Liver (tissue), 9 donors: ENCODE measurements around the gene BDKRB2. TPM values are rescaled to one million over a fixed set of nuclear protein-coding genes. Genes with fewer than 3 reads are reported as not detected.

Experiments
- DNase-seq: peaks from one replicate; pipeline ENCODE4 v3.0.0-alpha.2; 2017; ENCODE audit warnings: low spot score
- H3K27ac ChIP-seq, 2 donors: one replicate each; pipeline ENCODE4 v1.7.0; 2013; ENCODE audit warnings: inconsistent platforms in 2 of 2, low read length in 2 of 2, control low read depth in 1 of 2, low read depth in 1 of 2, mild to moderate bottlenecking in 1 of 2
- H3K27me3 ChIP-seq, 4 donors: one replicate each; pipeline versions ENCODE4 v1.6.1 to v1.7.0; 2013; ENCODE audit warnings: low read length in 3 of 4, inconsistent platforms in 1 of 4, mild to moderate bottlenecking in 1 of 4, moderate library complexity in 1 of 4; ENCODE audit not compliant: control insufficient read depth in 4 of 4, insufficient read depth in 4 of 4
- H3K36me3 ChIP-seq, 4 donors: one replicate each; pipeline versions ENCODE4 v1.6.1 to v1.7.0; 2013; ENCODE audit warnings: low read length in 3 of 4, mild to moderate bottlenecking in 3 of 4, low read depth in 1 of 4, moderate library complexity in 1 of 4; ENCODE audit not compliant: control insufficient read depth in 4 of 4, insufficient read depth in 3 of 4
- H3K4me1 ChIP-seq, 4 donors: one replicate each; pipeline versions ENCODE4 v1.6.1 to v1.7.0; 2013; ENCODE audit warnings: low read length in 3 of 4, mild to moderate bottlenecking in 3 of 4, moderate library complexity in 1 of 4; ENCODE audit not compliant: control insufficient read depth in 4 of 4, insufficient read depth in 4 of 4
- H3K4me3 ChIP-seq, 3 donors: one replicate each; pipeline versions ENCODE4 v1.6.1 to v1.7.0; 2013; ENCODE audit warnings: low read length in 3 of 3, control low read depth in 1 of 3, low read depth in 1 of 3, mild to moderate bottlenecking in 1 of 3
- H3K9ac ChIP-seq, 2 donors: one replicate each; pipeline ENCODE4 v1.7.0; 2013; ENCODE audit warnings: low read length in 2 of 2, mild to moderate bottlenecking in 2 of 2, moderate library complexity in 2 of 2, control low read depth in 1 of 2, low read depth in 1 of 2
- H3K9me3 ChIP-seq, 4 donors: one replicate each; pipeline versions ENCODE4 v1.6.1 to v1.7.0; 2013; ENCODE audit warnings: low read length in 3 of 4; ENCODE audit not compliant: control insufficient read depth in 4 of 4
- EGR1 ChIP-seq, 2 donors: IDR thresholded peaks; 2 replicates each; pipeline ENCODE4 v1.6.1; 2016 to 2018; ENCODE audit warnings: antibody characterized with exemption in 2 of 2, low read depth in 2 of 2
- FOXA1 ChIP-seq: IDR thresholded peaks from 2 replicates; pipeline ENCODE4 v1.6.1; 2016; ENCODE audit warnings: antibody characterized with exemption
- FOXA2 ChIP-seq: IDR thresholded peaks from 2 replicates; pipeline ENCODE4 v1.6.1; 2016; ENCODE audit warnings: antibody characterized with exemption
- GABPA ChIP-seq, 2 donors: IDR thresholded peaks in 1 of 2; conservative IDR thresholded peaks in 1 of 2; 2 replicates each; pipeline ENCODE4 v1.6.1; 2016; ENCODE audit warnings: antibody characterized with exemption in 2 of 2, mild to moderate bottlenecking in 1 of 2, moderate library complexity in 1 of 2
- HNF4A ChIP-seq, 2 donors: conservative IDR thresholded peaks; 2 replicates each; pipeline ENCODE4 v1.6.1; 2016; ENCODE audit warnings: antibody characterized with exemption in 2 of 2, mild to moderate bottlenecking in 2 of 2
- HNF4G ChIP-seq: IDR thresholded peaks from 2 replicates; pipeline ENCODE4 v1.6.1; 2016; ENCODE audit warnings: antibody characterized with exemption
- JUND ChIP-seq, 2 donors: IDR thresholded peaks; 2 replicates each; pipeline ENCODE4 v1.6.1; 2016; ENCODE audit warnings: antibody characterized with exemption in 2 of 2
- MAX ChIP-seq: IDR thresholded peaks from 2 replicates; pipeline ENCODE4 v1.6.1; 2016; ENCODE audit warnings: antibody characterized with exemption
- NR2F2 ChIP-seq: IDR thresholded peaks from 2 replicates; pipeline ENCODE4 v1.6.1; 2016; ENCODE audit warnings: antibody characterized with exemption
- RAD21 ChIP-seq, 2 donors: IDR thresholded peaks; 2 replicates each; pipeline ENCODE4 v1.6.1; 2016; ENCODE audit warnings: antibody characterized with exemption in 2 of 2, mild to moderate bottlenecking in 2 of 2
- REST ChIP-seq: IDR thresholded peaks from 2 replicates; pipeline ENCODE4 v1.6.1; 2016; ENCODE audit warnings: antibody characterized with exemption, mild to moderate bottlenecking
- RXRA ChIP-seq, 2 donors: IDR thresholded peaks; 2 replicates each; pipeline ENCODE4 v1.6.1; 2017 to 2018; ENCODE audit warnings: antibody characterized with exemption in 2 of 2, mild to moderate bottlenecking in 1 of 2
- TAF1 ChIP-seq: conservative IDR thresholded peaks from 2 replicates; pipeline ENCODE4 v1.6.1; 2016; ENCODE audit warnings: antibody characterized with exemption, mild to moderate bottlenecking
- YY1 ChIP-seq: IDR thresholded peaks from 2 replicates; pipeline ENCODE4 v1.6.1; 2016; ENCODE audit warnings: antibody characterized with exemption, mild to moderate bottlenecking
- ZBTB33 ChIP-seq: IDR thresholded peaks from 2 replicates; pipeline ENCODE4 v1.6.1; 2016; ENCODE audit warnings: antibody characterized with exemption
- WGBS: extraction: QIAGEN DNeasy Blood & Tissue Kit; methylation state at CpG from one replicate; pipeline ENCODE4 v1.1.7; 2013; 5-methylcytosine and 5-hydroxymethylcytosine counted together
- polyA plus RNA-seq, 2 donors: library from polyadenylated mRNA; stranded (reverse) in 1 of 2; unstranded in 1 of 2; fragments of 200-250 nt in 1 of 2; fragments of >200 nt in 1 of 2; fragmentation: Nextera tagmentation in 1 of 2; extraction: Ambion mirVana in 1 of 2; gene quantifications; one replicate each; pipeline versions ENCODE4 v1.2.1 to v1.2.3, GENCODE V29; 2013 to 2015
- total RNA-seq, 2 donors: library from RNA; depleted of rRNA; stranded (reverse); fragments of >200 nt; gene quantifications; one replicate each; pipeline ENCODE4 v1.2.3, GENCODE V29; 2014
- TF ChIP-seq, protein P1 (sequence below): fragments of 150-350 bp; IDR thresholded peaks from 2 replicates; pipeline ENCODE4 v1.5.1; 2017; ENCODE audit warnings: improper control_type of control experiment, low read depth, low read length; ENCODE audit not compliant: missing input control
- donor health status: healthy.
- donor health status: healthy.
- donor health status: healthy.
- donor health status: healthy.
- donor health status: healthy.

BDKRB2 gene
- total and polyA plus RNA-seq, 4 donors, result 0.10 to 0.25 (median 0.17) TPM

DNA sequence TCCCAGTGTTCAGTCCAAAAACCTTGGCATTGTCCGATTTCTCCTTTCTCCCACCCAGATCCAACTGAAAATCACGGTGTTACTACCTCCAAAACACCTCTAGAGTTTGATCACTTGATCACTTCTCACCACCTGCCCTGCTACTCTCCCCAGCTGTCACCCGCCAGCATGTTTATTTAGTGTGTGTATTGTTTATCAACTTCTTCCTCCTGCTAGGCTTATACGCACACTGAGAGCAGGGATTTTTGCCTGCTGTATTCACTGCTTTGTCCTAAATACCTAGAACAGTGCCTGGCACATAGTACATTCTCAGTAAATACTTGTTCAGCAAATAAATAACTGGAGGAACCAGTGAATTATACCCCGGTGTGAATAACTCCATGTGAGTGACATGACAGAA lies 56.4 kb downstream of the BDKRB2 start:
- H3K9me3 ChIP-seq, result no peaks in the 10 kb centered on the region
- no peak overlapping the region for H3K4me3 ChIP-seq
- WGBS, result 68% methylated on average over 5 of the region's 5 CpGs
- no peaks in the 10 kb centered on the region for H3K36me3 ChIP-seq
- TF ChIP-seq, protein P1, sequence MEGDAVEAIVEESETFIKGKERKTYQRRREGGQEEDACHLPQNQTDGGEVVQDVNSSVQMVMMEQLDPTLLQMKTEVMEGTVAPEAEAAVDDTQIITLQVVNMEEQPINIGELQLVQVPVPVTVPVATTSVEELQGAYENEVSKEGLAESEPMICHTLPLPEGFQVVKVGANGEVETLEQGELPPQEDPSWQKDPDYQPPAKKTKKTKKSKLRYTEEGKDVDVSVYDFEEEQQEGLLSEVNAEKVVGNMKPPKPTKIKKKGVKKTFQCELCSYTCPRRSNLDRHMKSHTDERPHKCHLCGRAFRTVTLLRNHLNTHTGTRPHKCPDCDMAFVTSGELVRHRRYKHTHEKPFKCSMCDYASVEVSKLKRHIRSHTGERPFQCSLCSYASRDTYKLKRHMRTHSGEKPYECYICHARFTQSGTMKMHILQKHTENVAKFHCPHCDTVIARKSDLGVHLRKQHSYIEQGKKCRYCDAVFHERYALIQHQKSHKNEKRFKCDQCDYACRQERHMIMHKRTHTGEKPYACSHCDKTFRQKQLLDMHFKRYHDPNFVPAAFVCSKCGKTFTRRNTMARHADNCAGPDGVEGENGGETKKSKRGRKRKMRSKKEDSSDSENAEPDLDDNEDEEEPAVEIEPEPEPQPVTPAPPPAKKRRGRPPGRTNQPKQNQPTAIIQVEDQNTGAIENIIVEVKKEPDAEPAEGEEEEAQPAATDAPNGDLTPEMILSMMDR, result no peak
- TF ChIP-seq GABPA (IDR thresholded peaks at IDR 0.05 in 1 of 2, conservative IDR thresholded peaks at IDR 0.05 in 1 of 2) (no peak), FOXA2 (no peak), RAD21 (IDR thresholded peaks at IDR 0.05) (no peak), ZBTB33 (no peak), NR2F2 (no peak), FOXA1 (no peak), HNF4A (conservative IDR thresholded peaks at IDR 0.05) (no peak), TAF1 (no peak), REST (no peak), JUND (IDR thresholded peaks at IDR 0.05) (no peak), EGR1 (IDR thresholded peaks at IDR 0.05; ENCODE audit: low read depth in 2 of 2) (no peak), RXRA (IDR thresholded peaks at IDR 0.05) (no peak), HNF4G (no peak), MAX (no peak)
- no peak overlapping the region for H3K27ac ChIP-seq
- DNase-seq, result no peak
- H3K9ac ChIP-seq, result no peak overlapping the region
- H3K4me1 ChIP-seq, result no peaks in the 10 kb centered on the region
- no peaks in the 10 kb centered on the region for H3K27me3 ChIP-seq

- DNase-seq, result no peak
- H3K27me3 ChIP-seq, result no peaks in the 10 kb centered on the region
- 90% methylated on average over 16 of the region's 16 CpGs for WGBS
- H3K9me3 ChIP-seq, result no peaks in the 10 kb centered on the region
- no peak overlapping the region for H3K4me3 ChIP-seq
- no peaks in the 10 kb centered on the region for H3K36me3 ChIP-seq
- no peak overlapping the region for H3K9ac ChIP-seq
- H3K27ac ChIP-seq, result no peak overlapping the region
- TF ChIP-seq JUND (IDR thresholded peaks at IDR 0.05) (no peak), YY1 (no peak), FOXA1 (no peak), HNF4A (conservative IDR thresholded peaks at IDR 0.05) (no peak), RXRA (IDR thresholded peaks at IDR 0.05) (no peak), EGR1 (IDR thresholded peaks at IDR 0.05; ENCODE audit: low read depth in 2 of 2) (no peak)
- H3K4me1 ChIP-seq, result no peaks in the 10 kb centered on the region
Measured at GRCh38 chr14:96261772-96262655, 57.4 kb downstream of the BDKRB2 start.
